BE2C (cell line): ENCODE measurements around the gene ABHD17C.
A peak's percentile ranks its signal among the peaks of the same experiment; 100 is the strongest.

Experiments
- DNase-seq: peaks from one replicate; pipeline ENCODE4 v3.0.0-alpha.2; 2020
- H3K27me3 ChIP-seq: fragments of 250-450 bp; sonication (Bioruptor Pico); 2 replicates; pipeline ENCODE4 v1.5.1; 2020; ENCODE audit warnings: mild to moderate bottlenecking
- H3K36me3 ChIP-seq: fragments of 250-450 bp; sonication (Bioruptor Pico); 2 replicates; pipeline ENCODE4 v1.5.1; 2020; ENCODE audit warnings: mild to moderate bottlenecking
- H3K4me1 ChIP-seq: fragments of 250-450 bp; sonication (Bioruptor Pico); 2 replicates; pipeline ENCODE4 v1.5.1; 2020
- H3K4me3 ChIP-seq: 2 replicates; pipeline ENCODE4 v1.5.1; 2011; ENCODE audit warnings: low read depth, low read length
- H3K9me3 ChIP-seq: fragments of 250-450 bp; sonication (Bioruptor Pico); 2 replicates; pipeline ENCODE4 v1.5.1; 2020
- CTCF ChIP-seq: IDR thresholded peaks from 2 replicates; pipeline ENCODE4 v1.5.1; 2012; ENCODE audit warnings: mild to moderate bottlenecking, low read depth, low read length

The ABHD17C gene

GRCh38 chr15:80778621-80778963 lies 83.5 kb downstream of the ABHD17C start:
- no peaks in the 10 kb centered on the region for H3K4me1 ChIP-seq
- H3K27me3 ChIP-seq, result peaks cover 39% of the 10 kb centered on the region
- H3K9me3 ChIP-seq, result no peaks in the 10 kb centered on the region
- no peak for DNase-seq
- no peak overlapping the region for H3K4me3 ChIP-seq
- no peaks in the 10 kb centered on the region for H3K36me3 ChIP-seq
- TF ChIP-seq CTCF, result no peak

GRCh38 chr15:80778964-80779657 lies 84.0 kb downstream of the ABHD17C start, which contains the start of gene CEMIP:
Gene CEMIP, plus strand, starts transcription at chr15:80779370. Its CDS starts 94,510 bp downstream, at chr15:80873880.
- TF ChIP-seq CTCF, result peak; percentile 56
- Histone ChIP-seq H3K4me1 (no peaks in the 10 kb centered on the region), H3K4me3 (peak within 1 kb of the TSS; percentile 45), H3K9me3 (no peaks in the 10 kb centered on the region), H3K27me3 (peaks cover 39% of the 10 kb centered on the region), H3K36me3 (no peaks in the 10 kb centered on the region)
- peak; percentile 84 for DNase-seq

GRCh38 chr15:80779658-80780415 lies 84.7 kb downstream of the ABHD17C start:
- Histone ChIP-seq H3K9me3 (no peaks in the 10 kb centered on the region), H3K4me3 (peak overlapping the region; percentile 45), H3K27me3 (peaks cover 39% of the 10 kb centered on the region), H3K36me3 (no peaks in the 10 kb centered on the region), H3K4me1 (no peaks in the 10 kb centered on the region)
- peak; percentile 33 for DNase-seq
- no peak for TF ChIP-seq CTCF

GRCh38 chr15:80780416-80781221 lies 85.5 kb downstream of the ABHD17C start:
- Histone ChIP-seq H3K4me3 (no peak overlapping the region), H3K36me3 (no peaks in the 10 kb centered on the region), H3K4me1 (no peaks in the 10 kb centered on the region), H3K9me3 (no peaks in the 10 kb centered on the region), H3K27me3 (peaks cover 39% of the 10 kb centered on the region)
- TF ChIP-seq CTCF, result no peak
- DNase-seq, result peak; percentile 24

- Histone ChIP-seq H3K36me3 (no peaks in the 10 kb centered on the region), H3K9me3 (no peaks in the 10 kb centered on the region), H3K4me3 (no peak overlapping the region), H3K4me1 (no peaks in the 10 kb centered on the region), H3K27me3 (peaks cover 39% of the 10 kb centered on the region)
- no peak for DNase-seq
- no peak for TF ChIP-seq CTCF
Observed at GRCh38 chr15:80783260-80783659, 88.2 kb downstream of the ABHD17C start.
